Panc1 (cell line): ENCODE measurements around the gene FGF21. TPM values are rescaled to one million over a fixed set of nuclear protein-coding genes. Genes with fewer than 3 reads are reported as not detected.

Source experiments
- ATAC-seq: fragments of 200-7000 bp; cut with Tn5 transposase; 2 replicates; pipeline ENCODE4 v1.9.1; 2020; ENCODE audit warnings: mild to moderate bottlenecking, moderate library complexity
- BruUV-seq: library from RNA; stranded (reverse); fragments of 400-500 nt; replicated peaks from 2 replicates; lab custom pipeline; 2021; lab: Mats Ljungman, UMichigan
- CTCF ChIA-PET: fragments of 300-600 bp; sonication (Branson Sonifier 250); formaldehyde crosslinking; loops from one replicate; lab custom pipeline; 2022; ENCODE audit warnings: antibody characterized with exemption; lab: Charles Lee
- POLR2A ChIA-PET: fragments of 300-600 bp; sonication (Branson Sonifier 250); formaldehyde crosslinking; loops from one replicate; lab custom pipeline; 2022; ENCODE audit warnings: antibody characterized with exemption; lab: Charles Lee
- DNase-seq: peaks from one replicate; pipeline ENCODE4 v3.0.0-alpha.2; 2010; ENCODE audit warnings: low read depth, low spot score
- H3K27ac ChIP-seq: 2 replicates; pipeline ENCODE4 v1.5.1; 2011; ENCODE audit warnings: mild to moderate bottlenecking, low read length, inconsistent platforms
- H3K27me3 ChIP-seq: fragments of 200-500 bp; sonication (Bioruptor generic); 2 replicates; pipeline ENCODE4 v1.6.0; 2014; ENCODE audit warnings: low read length, inconsistent platforms; ENCODE audit not compliant: control insufficient read depth, insufficient read depth
- H3K36me3 ChIP-seq: fragments of 200-500 bp; sonication (Bioruptor generic); 2 replicates; pipeline ENCODE4 v1.5.1; 2014; ENCODE audit warnings: inconsistent platforms, mild to moderate bottlenecking, low read length, moderate library complexity; ENCODE audit not compliant: control insufficient read depth, insufficient read depth
- H3K4me1 ChIP-seq: 2 replicates; pipeline ENCODE4 v1.5.1; 2011; ENCODE audit warnings: inconsistent platforms, mild to moderate bottlenecking, low read length, moderate library complexity; ENCODE audit not compliant: control insufficient read depth, insufficient read depth
- H3K4me3 ChIP-seq, 2 experiments: 2 replicates each; pipeline ENCODE4 v1.5.1; 2011 to 2012; ENCODE audit warnings: low read depth in 2 of 2, low read length in 2 of 2, mild to moderate bottlenecking in 2 of 2, inconsistent platforms in 1 of 2, moderate library complexity in 1 of 2
- H3K9me3 ChIP-seq: fragments of 200-500 bp; sonication (Bioruptor generic); 2 replicates; pipeline ENCODE4 v1.5.1; 2014; ENCODE audit warnings: low read depth, mild to moderate bottlenecking, inconsistent platforms, low read length, moderate library complexity; ENCODE audit not compliant: control insufficient read depth, insufficient read depth
- CTCF ChIP-seq: fragments of 450-650 bp; IDR thresholded peaks from 2 replicates; pipeline ENCODE4 v1.5.1; 2017; ENCODE audit warnings: mild to moderate bottlenecking
- POLR2AphosphoS5 ChIP-seq: IDR thresholded peaks from 2 replicates; pipeline ENCODE4 v1.6.1; 2012; ENCODE audit warnings: mild to moderate bottlenecking, low read depth, low read length, moderate library complexity
- SIN3A ChIP-seq: IDR thresholded peaks from 2 replicates; pipeline ENCODE4 v1.6.1; 2012; ENCODE audit warnings: low read depth, mild to moderate bottlenecking, low read length, moderate library complexity, borderline replicate concordance; ENCODE audit not compliant: insufficient read depth
- TCF7L2 ChIP-seq: IDR thresholded peaks from 2 replicates; pipeline ENCODE4 v1.6.1; 2011; ENCODE audit warnings: mild to moderate bottlenecking, low read depth, low read length, inconsistent platforms
- in situ Hi-C: cut with HindIII; loops from 2 replicates; pipeline ENCODE4 v1.10.0; 2016; ENCODE audit warnings: low sequenced_read_pairs, low pct_unique_long_range_greater_than_20kb
- intact Hi-C: fragments of 100-400 bp; cut with micrococcal nuclease; formaldehyde crosslinking; loops from one replicate; pipeline ENCODE4 v1.10.0; 2022; ENCODE audit not compliant: unreplicated experiment
- total RNA-seq: library from RNA; stranded (reverse); gene quantifications from one replicate; pipeline ENCODE4 v1.2.1, GENCODE V29; 2021; ENCODE audit not compliant: unreplicated experiment
- TF ChIP-seq, protein P1 (sequence below), 2 experiments: IDR thresholded peaks; 2 replicates each; pipeline ENCODE4 v1.6.1; 2011 to 2012; ENCODE audit warnings: low read depth in 2 of 2, control low read depth in 1 of 2, low read length in 1 of 2, mild to moderate bottlenecking in 1 of 2, moderate library complexity in 1 of 2; ENCODE audit not compliant: insufficient read depth in 1 of 2

Gene FGF21
- total RNA-seq, 1 experiment from 2014 or later = not detected

- ATAC-seq (peak; percentile 94), DNase-seq (no peak)
- peak overlapping the region; percentile 47 to 50 for H3K4me3 ChIP-seq
- TF ChIP-seq SIN3A = no peak
- TF ChIP-seq CTCF = no peak; the same call in 1 of the 2 replicates
- no peak for TF ChIP-seq TCF7L2
- TF ChIP-seq, protein P1, sequence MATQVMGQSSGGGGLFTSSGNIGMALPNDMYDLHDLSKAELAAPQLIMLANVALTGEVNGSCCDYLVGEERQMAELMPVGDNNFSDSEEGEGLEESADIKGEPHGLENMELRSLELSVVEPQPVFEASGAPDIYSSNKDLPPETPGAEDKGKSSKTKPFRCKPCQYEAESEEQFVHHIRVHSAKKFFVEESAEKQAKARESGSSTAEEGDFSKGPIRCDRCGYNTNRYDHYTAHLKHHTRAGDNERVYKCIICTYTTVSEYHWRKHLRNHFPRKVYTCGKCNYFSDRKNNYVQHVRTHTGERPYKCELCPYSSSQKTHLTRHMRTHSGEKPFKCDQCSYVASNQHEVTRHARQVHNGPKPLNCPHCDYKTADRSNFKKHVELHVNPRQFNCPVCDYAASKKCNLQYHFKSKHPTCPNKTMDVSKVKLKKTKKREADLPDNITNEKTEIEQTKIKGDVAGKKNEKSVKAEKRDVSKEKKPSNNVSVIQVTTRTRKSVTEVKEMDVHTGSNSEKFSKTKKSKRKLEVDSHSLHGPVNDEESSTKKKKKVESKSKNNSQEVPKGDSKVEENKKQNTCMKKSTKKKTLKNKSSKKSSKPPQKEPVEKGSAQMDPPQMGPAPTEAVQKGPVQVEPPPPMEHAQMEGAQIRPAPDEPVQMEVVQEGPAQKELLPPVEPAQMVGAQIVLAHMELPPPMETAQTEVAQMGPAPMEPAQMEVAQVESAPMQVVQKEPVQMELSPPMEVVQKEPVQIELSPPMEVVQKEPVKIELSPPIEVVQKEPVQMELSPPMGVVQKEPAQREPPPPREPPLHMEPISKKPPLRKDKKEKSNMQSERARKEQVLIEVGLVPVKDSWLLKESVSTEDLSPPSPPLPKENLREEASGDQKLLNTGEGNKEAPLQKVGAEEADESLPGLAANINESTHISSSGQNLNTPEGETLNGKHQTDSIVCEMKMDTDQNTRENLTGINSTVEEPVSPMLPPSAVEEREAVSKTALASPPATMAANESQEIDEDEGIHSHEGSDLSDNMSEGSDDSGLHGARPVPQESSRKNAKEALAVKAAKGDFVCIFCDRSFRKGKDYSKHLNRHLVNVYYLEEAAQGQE (IDR thresholded peaks at IDR 0.05; ENCODE audit: insufficient read depth in 1 of 2, low read depth in 2 of 2, low read length in 1 of 2) = no peak
- no peak for TF ChIP-seq POLR2AphosphoS5
- in situ Hi-C loops = no loop called here
- intact Hi-C loops = no loop called here
- H3K9me3 ChIP-seq = no peaks in the 10 kb centered on the region
- no TSS peak for BruUV-seq
- ChIA-PET POLR2A (no interaction called here), CTCF (interaction anchor here (0.5 to 1.0 kb wide), 4 partner anchors 24 to 266 kb away, joined by 3 to 5 read pairs (median 4); no protein-coding TSS in a partner anchor)
- no peaks in the 10 kb centered on the region; the same call in 1 of the 2 replicates for H3K4me1 ChIP-seq
- H3K36me3 ChIP-seq = no peaks in the 10 kb centered on the region
- H3K27me3 ChIP-seq = no peaks in the 10 kb centered on the region
- H3K27ac ChIP-seq = no peak overlapping the region; the same call in 1 of the 2 replicates
Observed at GRCh38 chr19:48738557-48739403, 16.5 kb upstream of the FGF21 start.

- POLR2A ChIA-PET = no interaction called here
Observed at GRCh38 chr19:48739404-48740163, 15.7 kb upstream of the FGF21 start.

More at GRCh38 chr19:48739404-48740163, 15.7 kb upstream of the FGF21 start:
- DNase-seq = no peak
- no peak overlapping the region for H3K27ac ChIP-seq
- in situ Hi-C loops (no loop called here), intact Hi-C loops (no loop called here)
- no peak for ATAC-seq
- no TSS peak for BruUV-seq
- CTCF ChIA-PET = interaction anchor here (0.5 to 0.6 kb wide), 2 partner anchors 45 to 324 kb away, joined by 4 to 8 read pairs; no protein-coding TSS in a partner anchor
- H3K4me1 ChIP-seq = no peaks in the 10 kb centered on the region; the same call in 1 of the 2 replicates
- TF ChIP-seq POLR2AphosphoS5 (no peak), TCF7L2 (no peak), SIN3A (no peak), CTCF (no peak)
- TF ChIP-seq, protein P1 (IDR thresholded peaks at IDR 0.05; ENCODE audit: insufficient read depth in 1 of 2, low read depth in 2 of 2, low read length in 1 of 2) = no peak
- H3K27me3 ChIP-seq = no peaks in the 10 kb centered on the region
- peak overlapping the region; percentile 47 to 50 for H3K4me3 ChIP-seq
- H3K9me3 ChIP-seq = no peaks in the 10 kb centered on the region
- H3K36me3 ChIP-seq = no peaks in the 10 kb centered on the region
